Measurements from ENCODE around the gene RETREG2. TPM values are rescaled to one million over a fixed set of nuclear protein-coding genes. Genes with fewer than 3 reads are reported as not detected.

The RETREG2 gene
- total RNA-seq, 1 donor from 2014 or later: 34.4 TPM

DNA sequence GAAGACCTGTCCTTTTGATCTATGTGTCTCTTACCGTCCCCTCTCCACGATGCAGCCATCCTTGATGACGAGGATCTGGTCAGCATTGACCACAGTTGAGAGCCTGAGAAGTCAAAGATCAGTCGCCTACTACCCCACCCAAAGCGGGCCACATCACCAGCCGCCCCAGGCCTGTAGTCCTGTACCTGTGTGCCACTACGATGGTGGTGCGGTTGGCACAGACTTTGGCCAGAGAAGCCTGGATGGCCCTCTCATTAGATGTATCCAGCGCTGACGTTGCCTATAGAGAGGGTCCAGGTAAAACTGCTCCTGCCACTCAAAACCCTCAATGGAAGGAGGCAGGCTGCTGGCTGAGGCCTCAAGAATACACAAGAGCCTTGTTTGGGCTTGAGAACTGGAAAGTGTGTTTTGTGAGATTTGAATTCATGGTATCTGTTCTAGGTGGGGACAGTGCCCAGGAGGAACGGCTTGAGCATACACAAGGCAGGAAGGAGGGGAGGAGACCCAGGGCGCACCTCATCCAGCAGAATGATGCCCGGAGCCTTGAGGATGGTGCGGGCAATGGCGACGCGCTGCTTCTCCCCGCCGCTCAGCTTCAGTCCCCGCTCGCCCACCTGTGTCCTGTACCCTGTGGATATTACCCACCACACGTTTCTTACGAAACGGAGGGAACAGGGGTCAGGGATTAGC, 32.3 kb downstream of the RETREG2 start:
- TF ChIP-seq, protein P1, sequence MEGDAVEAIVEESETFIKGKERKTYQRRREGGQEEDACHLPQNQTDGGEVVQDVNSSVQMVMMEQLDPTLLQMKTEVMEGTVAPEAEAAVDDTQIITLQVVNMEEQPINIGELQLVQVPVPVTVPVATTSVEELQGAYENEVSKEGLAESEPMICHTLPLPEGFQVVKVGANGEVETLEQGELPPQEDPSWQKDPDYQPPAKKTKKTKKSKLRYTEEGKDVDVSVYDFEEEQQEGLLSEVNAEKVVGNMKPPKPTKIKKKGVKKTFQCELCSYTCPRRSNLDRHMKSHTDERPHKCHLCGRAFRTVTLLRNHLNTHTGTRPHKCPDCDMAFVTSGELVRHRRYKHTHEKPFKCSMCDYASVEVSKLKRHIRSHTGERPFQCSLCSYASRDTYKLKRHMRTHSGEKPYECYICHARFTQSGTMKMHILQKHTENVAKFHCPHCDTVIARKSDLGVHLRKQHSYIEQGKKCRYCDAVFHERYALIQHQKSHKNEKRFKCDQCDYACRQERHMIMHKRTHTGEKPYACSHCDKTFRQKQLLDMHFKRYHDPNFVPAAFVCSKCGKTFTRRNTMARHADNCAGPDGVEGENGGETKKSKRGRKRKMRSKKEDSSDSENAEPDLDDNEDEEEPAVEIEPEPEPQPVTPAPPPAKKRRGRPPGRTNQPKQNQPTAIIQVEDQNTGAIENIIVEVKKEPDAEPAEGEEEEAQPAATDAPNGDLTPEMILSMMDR (conservative IDR thresholded peaks at IDR 0.05; ENCODE audit: low read depth, low read length): no peak
- no peak overlapping the region for H3K4me3 ChIP-seq (ENCODE audit: low read depth, low read length)
- no peak for DNase-seq (ENCODE audit: low read depth)

DNA sequence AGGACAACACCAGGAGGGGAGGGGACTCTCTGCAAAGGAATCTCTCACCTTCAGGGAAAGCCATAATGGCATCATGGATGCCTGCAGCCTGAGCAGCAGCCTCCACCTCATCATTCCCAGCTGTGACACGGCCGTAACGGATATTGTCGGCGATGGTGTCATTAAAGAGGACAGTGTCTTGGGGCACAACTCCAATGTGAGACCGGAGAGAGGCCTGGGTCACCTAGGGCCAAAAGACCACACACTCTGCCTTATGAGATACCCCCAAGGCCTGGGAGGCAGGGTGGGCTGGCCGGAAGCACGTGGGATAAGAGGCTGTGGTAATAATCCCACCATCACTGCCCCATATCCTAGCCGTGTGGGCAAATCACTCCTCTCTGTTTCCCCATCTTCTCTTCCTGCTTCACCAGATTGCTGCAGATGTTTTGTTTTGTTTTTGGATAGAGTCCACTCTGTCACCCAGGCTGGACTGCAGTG, 32.8 kb downstream of the RETREG2 start:
- DNase-seq (ENCODE audit: low read depth): no peak
- TF ChIP-seq, protein P1 (conservative IDR thresholded peaks at IDR 0.05; ENCODE audit: low read depth, low read length): no peak
- no peak overlapping the region for H3K4me3 ChIP-seq (ENCODE audit: low read depth, low read length)

DNA sequence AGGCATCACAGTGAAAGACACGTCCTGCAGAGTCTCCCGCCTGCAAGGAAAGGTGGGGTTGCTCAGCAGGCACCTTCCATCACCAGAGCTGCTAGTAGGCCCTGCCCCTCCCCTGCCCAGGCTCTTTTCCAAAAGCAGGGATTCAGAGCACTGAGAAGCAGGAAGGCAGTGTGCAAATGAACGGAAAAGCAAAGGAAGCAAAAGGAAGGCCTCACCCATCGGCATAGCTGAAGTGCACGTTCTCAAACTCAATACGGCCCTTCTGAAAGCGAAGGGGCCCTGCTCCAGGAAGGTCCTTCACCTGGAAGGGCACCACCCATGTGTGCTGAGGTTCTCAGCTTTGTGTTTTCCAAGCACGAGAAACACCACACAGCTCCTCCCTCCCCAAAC, 34.9 kb downstream of the RETREG2 start:
- H3K4me3 ChIP-seq (ENCODE audit: low read depth, low read length): no peak overlapping the region
- TF ChIP-seq, protein P1 (conservative IDR thresholded peaks at IDR 0.05; ENCODE audit: low read depth, low read length): no peak
- no peak for DNase-seq (ENCODE audit: low read depth)

DNA sequence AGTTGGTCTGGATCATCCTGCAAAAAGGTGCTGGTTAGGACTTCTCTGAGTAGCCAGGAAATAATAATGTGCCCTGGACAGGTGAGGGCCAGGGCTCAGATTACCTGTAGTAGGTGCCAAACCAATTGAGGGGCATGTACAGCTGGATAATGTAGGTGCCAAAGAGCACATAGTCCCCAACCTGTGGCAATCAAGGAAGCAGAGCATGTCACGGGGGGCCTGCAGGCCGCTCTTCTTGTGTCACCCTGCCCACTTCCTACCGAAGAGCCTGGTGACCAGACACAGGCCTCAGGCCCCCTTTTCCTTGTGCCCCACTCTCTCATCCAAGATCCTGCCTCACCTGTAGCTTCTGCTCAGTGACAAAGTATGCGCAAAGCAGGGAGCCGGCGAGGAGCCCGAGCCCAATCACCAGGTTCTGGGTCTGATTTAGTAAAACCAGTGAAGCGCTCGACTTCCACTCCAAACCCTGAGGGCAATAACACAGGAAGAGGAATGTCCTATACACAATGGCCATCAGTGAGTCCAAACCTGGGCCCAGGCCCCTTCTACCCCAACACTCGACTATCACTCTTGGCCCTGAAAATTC, 35.5 kb downstream of the RETREG2 start:
- no peak overlapping the region for H3K4me3 ChIP-seq (ENCODE audit: low read depth, low read length)
- no peak for DNase-seq (ENCODE audit: low read depth)
- TF ChIP-seq, protein P1 (conservative IDR thresholded peaks at IDR 0.05; ENCODE audit: low read depth, low read length): no peak

DNA sequence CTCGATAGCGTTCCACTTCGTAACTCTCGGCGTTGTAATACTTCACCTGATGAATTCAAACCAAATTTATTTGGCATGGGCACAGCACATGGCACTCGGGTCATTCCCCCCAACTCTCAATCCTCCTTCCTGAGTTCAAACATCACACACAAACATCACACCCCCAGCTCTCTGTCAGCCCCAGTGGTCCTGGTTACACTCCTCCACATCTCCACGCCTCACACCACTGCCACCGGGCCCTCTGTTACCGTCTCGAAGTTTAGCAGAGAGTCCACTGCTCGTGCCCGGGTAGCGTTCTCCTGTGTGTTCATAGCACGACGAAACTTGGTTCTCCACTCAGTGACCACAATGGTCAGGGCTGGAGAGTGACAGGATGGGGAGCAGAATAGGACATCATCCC, 36.1 kb downstream of the RETREG2 start:
- TF ChIP-seq, protein P1 (conservative IDR thresholded peaks at IDR 0.05; ENCODE audit: low read depth, low read length): no peak
- no peak for DNase-seq (ENCODE audit: low read depth)
- no peak overlapping the region for H3K4me3 ChIP-seq (ENCODE audit: low read depth, low read length)

DNA sequence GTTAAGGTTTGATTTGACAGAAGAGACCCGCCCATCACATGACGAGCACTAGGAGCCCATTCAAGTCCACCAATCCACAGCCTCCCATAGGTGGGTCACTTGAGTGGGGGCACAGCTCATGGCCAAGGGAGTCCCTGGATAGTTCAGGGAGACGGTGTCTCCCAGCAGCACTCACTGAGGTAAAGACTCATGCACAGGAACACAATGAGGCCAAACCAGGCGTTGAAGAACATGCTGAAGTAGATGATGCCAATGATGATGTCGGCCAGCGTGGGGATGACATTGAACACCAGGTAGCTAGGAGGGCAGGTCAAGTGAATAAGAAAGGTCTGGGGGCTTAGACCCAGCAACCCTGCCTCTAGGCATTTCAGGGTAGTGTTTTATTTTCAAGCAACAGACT, 36.7 kb downstream of the RETREG2 start:
- no peak for DNase-seq (ENCODE audit: low read depth)
- TF ChIP-seq, protein P1 (conservative IDR thresholded peaks at IDR 0.05; ENCODE audit: low read depth, low read length): no peak
- H3K4me3 ChIP-seq (ENCODE audit: low read depth, low read length): no peak overlapping the region

Data from epithelial cell of proximal tubule (primary cell).